NOMO-1 treated with dmso at 0.1 percent for 144 hours (cell line): ENCODE data around the gene SGMS1.

Experiments used
- DNase-seq: peaks from one replicate; lab custom pipeline; 2025; ENCODE audit not compliant: unreplicated experiment; lab: John Stamatoyannopoulos, UW

Gene SGMS1

DNA sequence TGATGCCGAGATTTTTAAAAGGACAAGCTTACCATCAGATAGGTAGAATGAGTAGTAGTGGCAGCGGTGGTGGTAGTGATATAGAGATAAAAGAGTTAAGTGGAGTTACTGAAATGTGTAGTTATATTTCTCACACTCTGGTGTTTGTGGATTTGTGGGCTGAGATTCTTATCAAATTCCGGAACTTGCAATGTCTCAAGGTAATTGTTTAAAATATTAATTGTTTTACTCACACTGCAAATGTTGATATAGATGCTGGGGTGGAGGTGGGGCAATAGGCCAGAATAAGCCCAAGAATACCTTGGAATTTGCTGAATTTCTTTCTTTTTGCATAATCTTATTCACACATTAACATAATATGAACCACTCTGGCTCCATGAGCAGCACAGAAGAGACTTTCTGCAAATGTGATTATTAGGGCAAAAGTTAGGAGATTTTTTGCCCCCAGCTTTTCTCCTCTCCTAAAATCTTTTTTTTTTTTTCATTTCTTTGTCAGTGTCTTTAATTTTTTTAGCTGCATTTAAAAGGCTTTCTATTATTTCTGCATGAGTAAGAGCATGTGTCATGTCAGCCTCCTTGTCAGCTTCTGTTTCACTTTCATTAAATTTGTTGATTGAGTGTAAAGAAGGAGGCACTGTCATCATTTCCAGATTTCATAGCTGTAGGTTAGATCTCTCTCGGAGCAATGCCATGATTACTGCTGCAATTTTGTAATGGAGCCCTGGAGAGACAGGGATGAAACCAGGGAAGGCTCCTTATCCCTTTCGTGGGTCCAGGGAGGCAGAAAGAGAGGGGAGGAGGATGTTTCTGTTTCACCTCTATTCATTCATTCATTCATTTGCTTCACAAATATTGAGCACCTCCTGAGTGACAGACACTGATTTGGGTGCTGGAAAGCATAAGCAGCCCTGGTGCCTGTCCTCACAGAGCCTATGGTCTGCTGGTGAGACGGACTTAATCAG lies 13.1 kb upstream of the SGMS1 start:
- DNase-seq, result no peak

DNA sequence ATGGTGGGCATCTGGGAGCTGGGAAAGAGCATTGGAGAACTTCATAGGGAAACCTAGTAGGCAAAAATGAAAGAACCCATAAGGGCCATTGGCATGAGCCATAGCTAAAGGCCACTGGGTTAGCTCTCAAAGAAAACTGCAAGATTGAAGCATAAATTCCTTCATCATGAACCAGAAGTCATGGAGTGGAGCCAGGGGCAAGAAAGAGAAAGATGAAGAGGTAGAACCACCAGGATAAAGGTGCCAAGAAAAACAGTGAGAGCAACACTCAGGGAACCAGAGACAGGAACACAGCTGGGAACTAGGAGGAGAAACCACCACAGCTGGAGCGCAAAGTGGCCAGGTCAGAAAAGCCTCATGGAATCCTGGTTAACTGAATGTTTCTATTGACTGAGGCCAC lies 11.5 kb upstream of the SGMS1 start:
- no peak for DNase-seq

DNA sequence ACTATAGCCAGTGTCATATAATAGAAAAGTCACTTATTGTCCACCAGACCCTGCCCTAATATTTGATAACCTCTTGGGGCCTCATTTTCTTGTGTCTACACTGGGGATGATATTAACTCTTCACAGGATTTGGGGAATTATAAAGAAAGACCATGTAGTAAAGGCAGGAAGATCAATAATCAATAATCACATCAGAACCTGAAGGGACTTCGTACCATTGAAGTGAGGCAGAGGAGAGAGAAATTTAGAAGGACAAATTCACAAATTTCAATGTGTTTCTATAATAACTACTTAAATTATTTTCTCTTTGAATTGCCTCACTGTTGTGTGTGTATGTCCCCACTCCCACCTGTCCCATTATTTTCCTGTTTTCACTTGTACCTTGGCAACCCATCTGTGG lies 10.7 kb upstream of the SGMS1 start:
- DNase-seq, result no peak

DNA sequence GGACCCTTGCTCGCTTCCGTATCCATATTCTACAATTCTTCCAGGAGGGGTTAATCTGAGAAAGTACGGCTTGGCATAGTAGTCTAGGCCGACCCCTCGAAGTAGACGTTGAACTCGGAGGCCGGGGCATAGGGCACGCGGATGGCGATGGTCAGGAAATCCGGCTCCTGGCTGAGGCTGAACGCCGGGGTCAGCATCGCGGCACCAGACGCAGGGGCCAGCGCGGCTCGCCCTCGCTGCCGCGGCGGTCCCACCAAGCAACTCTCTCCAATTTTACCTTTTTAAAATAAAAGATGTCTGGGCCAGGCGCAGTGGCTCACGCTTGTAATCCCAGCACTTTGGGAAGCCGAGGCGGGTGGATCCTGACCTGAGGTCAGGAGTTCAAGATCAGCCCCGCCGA lies 7.3 kb upstream of the SGMS1 start:
- no peak for DNase-seq

DNA sequence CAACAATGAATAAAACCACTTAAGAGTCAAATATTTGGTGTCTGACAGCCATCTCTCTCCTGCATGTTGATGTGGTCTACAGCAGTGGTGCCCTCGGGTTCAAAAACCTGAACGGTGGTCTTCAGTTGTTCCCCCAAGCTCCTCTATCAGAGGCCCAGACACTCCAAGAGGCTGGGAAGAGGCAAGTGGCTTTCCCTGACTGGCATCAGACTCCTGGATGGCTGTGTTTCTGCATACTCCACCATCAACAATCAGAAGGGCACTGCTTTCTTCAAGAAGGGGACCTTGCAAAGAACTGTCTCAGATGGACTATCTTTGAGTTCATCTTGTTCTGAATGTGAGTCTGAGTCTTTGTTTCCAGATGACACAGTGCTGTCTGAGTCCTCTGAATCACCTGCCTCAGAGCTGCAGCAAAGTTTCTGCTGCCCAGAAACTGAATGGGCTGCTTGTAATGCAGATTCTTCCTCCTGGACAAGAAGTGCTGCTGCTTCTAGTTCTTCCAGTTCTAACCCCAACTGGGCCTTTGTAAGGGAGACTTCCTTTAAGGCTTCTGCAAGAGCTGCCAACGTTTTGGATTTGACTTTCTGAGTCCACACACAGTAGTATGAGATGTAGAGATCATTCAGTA lies 5.9 kb upstream of the SGMS1 start:
- DNase-seq, result no peak

DNA sequence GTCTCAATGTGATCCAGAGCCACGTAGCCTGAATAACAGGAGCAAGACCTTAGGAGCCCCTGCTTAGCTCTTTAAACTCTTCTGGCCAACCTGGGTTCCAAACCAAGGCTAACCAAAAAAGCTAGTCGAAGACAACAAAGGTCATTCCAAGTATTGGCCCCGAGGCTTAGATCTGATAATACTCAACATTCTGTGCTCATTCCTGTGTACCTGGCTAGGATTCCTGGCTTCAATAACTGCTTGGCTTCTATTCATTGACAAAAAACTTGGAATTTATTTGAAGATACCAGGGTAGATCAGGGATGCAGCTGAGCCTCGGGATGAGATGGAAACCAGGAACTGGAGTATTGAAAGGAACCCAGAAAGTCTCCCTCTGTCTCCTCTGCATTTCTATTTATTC lies 4.1 kb upstream of the SGMS1 start:
- no peak for DNase-seq

DNA sequence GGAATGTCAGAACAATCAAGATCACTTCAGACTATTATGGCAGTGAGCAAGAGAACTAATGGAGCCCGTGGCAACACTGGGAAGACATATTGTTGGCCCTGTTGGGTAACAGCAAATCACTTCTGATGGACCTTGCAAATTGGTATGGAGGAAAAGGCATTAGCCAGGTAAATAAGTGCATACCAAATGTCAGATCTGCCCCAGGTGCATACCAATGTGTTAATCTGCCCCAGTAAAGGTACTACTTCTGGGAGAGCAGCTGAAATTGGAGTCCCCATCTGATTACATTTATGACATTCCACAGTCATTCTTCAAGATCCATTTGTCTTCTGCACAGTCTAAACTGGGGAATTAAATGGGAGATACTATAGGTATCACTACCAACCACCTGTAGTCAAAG lies 3.7 kb upstream of the SGMS1 start:
- DNase-seq, result no peak

DNA sequence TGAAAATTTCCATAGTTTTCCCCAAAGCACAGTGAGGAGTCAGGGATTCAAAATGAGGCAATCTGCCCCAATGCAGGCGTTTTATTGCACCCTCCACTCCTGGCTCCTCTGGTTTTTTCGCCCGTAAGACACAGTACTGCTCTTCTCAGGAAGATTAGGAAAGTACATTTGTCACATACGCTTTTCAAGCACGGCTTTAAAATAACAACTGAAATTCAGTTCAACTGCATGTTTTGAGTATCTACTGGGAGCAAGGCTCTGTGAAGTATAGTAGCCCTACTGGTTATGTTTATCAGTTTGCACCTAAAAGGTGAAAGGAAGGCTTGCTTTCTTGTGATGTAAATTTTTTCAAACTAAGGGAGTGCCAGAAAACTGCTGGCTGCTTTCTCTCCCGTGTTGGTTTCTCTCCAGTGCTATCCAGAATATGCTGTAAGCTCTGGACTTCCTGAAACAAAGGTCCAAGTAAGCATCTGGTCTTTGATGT lies 1.9 kb upstream of the SGMS1 start:
- no peak for DNase-seq

DNA sequence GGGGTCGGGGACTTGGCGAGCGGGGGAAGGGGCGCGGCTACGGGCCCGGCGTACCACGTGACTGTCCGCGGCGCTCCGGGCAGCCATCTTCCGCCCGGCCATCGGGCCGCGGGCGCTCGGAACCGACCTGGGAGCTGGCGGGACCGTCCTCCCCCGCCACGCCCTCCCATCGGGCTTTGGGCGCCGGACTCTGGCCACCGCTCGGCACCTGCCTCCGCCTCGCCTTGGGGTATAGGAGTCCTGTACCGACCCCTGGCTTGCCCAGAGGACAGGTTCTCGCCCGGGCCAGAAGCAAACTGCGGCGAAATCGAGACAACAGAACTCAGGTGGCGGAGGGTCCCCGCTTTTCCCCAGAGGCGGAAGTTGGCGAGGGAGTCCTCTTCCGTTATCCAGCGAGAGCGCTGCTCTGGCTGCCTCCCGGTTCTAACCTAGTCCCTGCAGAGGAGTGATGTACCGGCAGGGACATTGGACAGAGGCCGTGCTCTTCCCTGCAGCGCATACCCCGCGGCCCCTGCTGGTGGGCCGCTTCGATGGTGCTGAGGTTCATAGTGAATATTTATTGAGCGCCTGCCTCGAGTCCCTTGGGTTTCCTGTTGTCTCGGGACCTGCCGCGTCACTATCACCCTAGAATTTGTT lies 1.2 kb upstream of the SGMS1 start:
- DNase-seq, result peak; percentile 80

- peak; percentile 87 for DNase-seq
Observed at GRCh38 chr10:50624413-50624865, 683 bp upstream of the SGMS1 start.

- no peak for DNase-seq
Observed at GRCh38 chr10:50622706-50623662, 772 bp downstream of the SGMS1 start.

DNA sequence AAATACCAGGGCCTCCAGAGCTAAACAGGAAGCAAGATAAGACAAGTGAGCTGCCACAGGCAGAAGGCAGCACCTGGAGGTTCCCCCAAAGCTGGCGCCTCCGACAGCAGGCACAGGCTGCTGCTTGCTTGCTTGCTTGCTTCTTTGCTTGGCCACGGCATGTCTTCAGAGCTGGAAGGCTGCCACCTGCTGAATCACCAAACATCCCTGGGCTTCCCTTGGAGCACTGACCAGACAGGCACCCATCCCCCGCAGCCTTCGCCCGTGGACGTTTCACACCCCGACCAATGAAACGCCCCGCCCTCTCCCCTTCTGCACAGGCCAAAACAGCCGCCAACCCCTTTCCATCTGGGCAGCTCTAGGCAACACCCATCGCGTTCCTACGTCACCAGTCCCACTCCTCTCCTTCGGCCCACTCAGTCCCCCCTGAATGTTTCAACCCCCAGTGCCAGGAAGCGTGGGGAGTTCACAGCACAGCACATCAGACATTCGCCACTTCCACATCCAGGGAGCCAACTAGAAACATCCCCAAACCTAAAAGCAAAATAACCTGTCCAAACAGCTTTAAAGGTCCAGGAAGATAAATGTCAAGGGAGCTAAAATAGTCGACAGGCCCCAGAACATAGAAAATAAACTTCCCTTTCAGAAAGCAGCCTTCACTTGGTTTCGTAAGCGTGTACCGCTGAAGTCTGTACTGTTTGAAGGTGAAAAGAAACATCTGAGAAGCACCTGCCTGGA lies 1.6 kb downstream of the SGMS1 start:
- peak; percentile 66 for DNase-seq

DNA sequence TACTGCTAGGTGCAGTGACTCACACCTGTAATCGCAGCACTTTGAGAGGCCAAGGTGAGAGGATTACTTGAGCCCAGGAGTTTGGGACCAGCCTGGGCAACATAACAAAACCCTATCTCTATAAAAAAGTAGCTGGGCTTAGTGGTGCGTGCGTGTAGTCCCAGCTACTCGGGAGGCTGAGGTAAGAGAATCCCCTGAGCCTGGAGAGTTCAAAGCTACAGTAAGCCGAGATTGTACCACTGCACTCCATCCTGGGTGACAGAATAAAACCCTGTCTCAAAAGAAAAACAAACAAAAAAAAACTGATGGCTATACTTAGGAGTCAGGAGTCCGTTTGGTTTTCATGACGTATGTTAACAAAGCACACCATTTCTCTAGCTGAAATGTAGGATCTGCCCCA lies 2.9 kb downstream of the SGMS1 start:
- no peak for DNase-seq

DNA sequence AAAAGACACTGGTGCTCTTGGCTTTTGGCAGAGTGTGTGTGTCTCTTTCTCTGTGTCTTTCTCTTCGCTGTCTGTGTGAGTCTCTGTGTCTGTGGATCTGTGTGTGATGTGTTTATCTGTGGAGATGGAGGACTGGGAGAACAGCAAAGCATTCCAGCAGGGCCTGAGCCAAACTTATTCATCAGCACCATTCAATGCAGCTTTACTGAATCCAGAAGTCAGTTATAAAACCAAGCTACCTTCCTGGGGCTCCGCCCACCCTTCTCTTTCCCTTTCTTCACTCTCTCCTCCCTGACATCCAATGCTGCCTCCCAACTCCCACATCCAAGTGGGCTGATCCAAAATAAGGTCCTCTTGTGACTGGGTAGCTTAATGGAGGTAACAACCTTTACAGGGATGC lies 3.9 kb downstream of the SGMS1 start:
- no peak for DNase-seq

DNA sequence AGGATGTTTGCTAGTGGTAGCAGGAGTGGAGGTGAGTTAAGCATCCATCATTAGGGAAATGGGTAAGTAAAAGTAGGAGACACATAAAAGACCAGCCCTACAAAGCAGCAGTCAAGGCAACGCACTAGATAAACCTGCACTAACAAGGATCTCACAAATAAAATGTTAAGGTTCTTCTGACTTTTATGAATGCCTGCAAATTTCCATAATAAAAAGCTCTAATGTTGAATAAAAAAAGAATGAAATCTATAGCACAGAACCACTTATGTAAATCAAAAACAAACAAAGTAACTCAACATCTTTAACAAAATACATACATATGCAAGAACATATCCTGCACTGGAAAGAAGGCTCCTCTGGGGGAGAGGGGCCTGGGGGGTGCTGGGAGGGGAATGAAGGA lies 4.6 kb downstream of the SGMS1 start:
- DNase-seq, result no peak

DNA sequence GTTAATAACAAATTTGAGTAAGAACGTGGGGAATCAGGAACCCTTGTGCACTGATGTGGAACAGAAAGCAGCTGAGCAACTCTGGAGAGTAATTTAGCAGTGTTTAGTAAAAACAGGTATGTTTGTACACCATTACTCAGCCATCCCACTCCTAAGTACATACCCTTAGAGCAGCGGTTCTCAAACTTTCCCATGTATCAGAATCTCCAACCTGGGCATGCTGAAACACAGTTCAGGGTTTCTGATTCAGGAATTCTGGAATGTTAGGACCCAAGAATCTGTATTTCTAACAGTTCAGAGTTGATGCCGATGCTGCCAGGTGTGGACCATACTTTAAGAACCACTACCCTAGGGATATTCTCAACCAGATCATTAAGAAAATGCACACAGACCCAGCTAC lies 5.1 kb downstream of the SGMS1 start:
- no peak for DNase-seq

DNA sequence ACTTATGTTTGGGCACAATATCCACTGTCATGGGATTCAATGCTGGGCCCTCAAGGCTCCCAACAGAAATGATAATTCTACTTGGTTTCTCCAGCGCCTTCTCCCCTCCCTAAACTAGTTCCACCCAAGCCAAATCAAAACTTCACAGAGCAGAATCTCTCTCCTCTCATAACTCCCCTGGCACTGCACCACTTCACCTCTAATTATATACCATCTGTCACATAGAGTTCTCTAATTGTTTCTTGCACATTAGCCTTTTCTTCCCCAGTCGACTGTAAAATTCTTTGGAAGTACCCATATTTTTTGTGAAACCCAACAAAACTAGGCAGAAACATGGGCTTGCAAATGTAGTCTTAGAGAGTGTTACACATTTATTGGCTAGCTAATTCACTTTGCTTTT lies 8.1 kb downstream of the SGMS1 start:
- no peak for DNase-seq

GRCh38 chr10:50614444-50615137 lies 9.2 kb downstream of the SGMS1 start:
- DNase-seq, result no peak

DNA sequence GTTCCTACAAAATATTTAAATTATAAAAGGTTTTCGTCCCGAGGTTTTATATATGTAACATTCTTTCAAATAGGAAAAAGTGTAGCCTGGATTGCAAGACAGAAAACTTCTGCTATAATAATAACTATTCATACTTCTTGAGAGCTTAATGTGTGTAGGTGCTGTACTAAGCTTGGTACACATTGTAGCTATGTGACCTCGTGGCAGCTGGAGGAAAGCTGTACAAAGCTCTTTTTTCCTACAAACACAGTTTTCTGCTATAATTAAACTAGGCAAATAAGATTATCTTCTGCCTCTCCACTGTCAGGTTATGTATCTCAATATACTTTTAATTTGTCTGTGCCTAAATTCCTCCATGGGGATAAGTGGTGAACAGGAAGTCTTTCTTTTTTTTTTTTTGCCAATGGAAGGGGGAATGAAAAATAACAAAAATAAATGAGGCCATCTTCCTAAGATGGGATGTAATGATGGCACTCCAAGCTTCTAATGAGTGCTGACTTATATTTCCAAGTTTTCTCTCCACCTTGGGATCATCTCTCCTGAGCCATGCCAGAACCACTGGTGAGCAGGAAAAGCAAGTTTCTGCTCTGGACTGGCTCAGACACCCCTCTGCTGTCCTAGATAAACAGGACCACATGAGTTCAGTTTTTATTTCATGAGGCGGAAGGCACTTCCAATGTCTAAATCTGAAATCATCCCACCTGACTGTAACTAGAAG lies 9.9 kb downstream of the SGMS1 start:
- DNase-seq, result no peak
